Neural crest cell (in vitro differentiated cells): Measurements from ENCODE around the gene ATXN7L1. TPM values are rescaled to one million over a fixed set of nuclear protein-coding genes. Genes with fewer than 3 reads are reported as not detected.

Experiments used
- DNase-seq: peaks from one replicate; pipeline ENCODE4 v3.0.0; 2021; ENCODE audit warnings: low read depth, mixed read lengths, low spot score
- H3K27ac Mint-ChIP-seq: one replicate; pipeline ENCODE4 v1.8.0; 2021; ENCODE audit warnings: mild to moderate bottlenecking, mixed read lengths; ENCODE audit not compliant: unreplicated experiment
- H3K27me3 Mint-ChIP-seq: 2 replicates; pipeline ENCODE4 v1.8.0; 2021; ENCODE audit warnings: low read depth, mild to moderate bottlenecking, mixed read lengths
- H3K36me3 Mint-ChIP-seq: 2 replicates; pipeline ENCODE4 v1.8.0; 2021; ENCODE audit warnings: low read depth, mild to moderate bottlenecking, mixed read lengths
- H3K4me1 Mint-ChIP-seq: 2 replicates; pipeline ENCODE4 v1.8.0; 2021; ENCODE audit warnings: mixed read lengths
- H3K4me3 Mint-ChIP-seq: one replicate; pipeline ENCODE4 v1.8.0; 2021; ENCODE audit warnings: mild to moderate bottlenecking, mixed read lengths
- H3K9me3 Mint-ChIP-seq: 2 replicates; pipeline ENCODE4 v1.8.0; 2021; ENCODE audit warnings: mixed read lengths
- CTCF ChIP-seq: fragments of 200-600 bp; sonication (generic); conservative IDR thresholded peaks from 2 replicates; pipeline ENCODE4 v1.5.0; 2021; ENCODE audit warnings: antibody characterized with exemption, mild to moderate bottlenecking
- total RNA-seq: library from RNA; stranded (reverse); gene quantifications from 2 replicates; pipeline ENCODE4 v1.2.1, GENCODE V29; 2021

ATXN7L1 gene
- total RNA-seq, 1 donor from 2014 or later: 14.4 TPM

- no peaks in the 10 kb centered on the region for H3K9me3 Mint-ChIP-seq
- no peak for DNase-seq
- H3K27ac Mint-ChIP-seq: no peak overlapping the region
- no peaks in the 10 kb centered on the region for H3K27me3 Mint-ChIP-seq
- no peaks in the 10 kb centered on the region for H3K36me3 Mint-ChIP-seq
- H3K4me1 Mint-ChIP-seq: peaks cover 39% of the 10 kb centered on the region
- TF ChIP-seq CTCF: no peak
- peak overlapping the region; percentile 34 for H3K4me3 Mint-ChIP-seq
Observed at GRCh38 chr7:105838627-105839231, 37.7 kb downstream of the ATXN7L1 start.

- Mint-ChIP-seq H3K27ac (no peak overlapping the region), H3K27me3 (no peaks in the 10 kb centered on the region), H3K4me1 (peaks cover 45% of the 10 kb centered on the region), H3K36me3 (no peaks in the 10 kb centered on the region), H3K4me3 (peak overlapping the region; percentile 0), H3K9me3 (no peaks in the 10 kb centered on the region)
- DNase-seq: peak; percentile 10
- no peak for TF ChIP-seq CTCF
Observed at GRCh38 chr7:105837765-105838626, 38.4 kb downstream of the ATXN7L1 start.

GRCh38 chr7:105835441-105835840 lies 41.0 kb downstream of the ATXN7L1 start:
- no peaks in the 10 kb centered on the region for H3K9me3 Mint-ChIP-seq
- H3K4me1 Mint-ChIP-seq: peaks cover 63% of the 10 kb centered on the region
- H3K4me3 Mint-ChIP-seq: no peak overlapping the region
- no peaks in the 10 kb centered on the region for H3K36me3 Mint-ChIP-seq
- no peak for TF ChIP-seq CTCF
- H3K27me3 Mint-ChIP-seq: no peaks in the 10 kb centered on the region
- no peak for DNase-seq
- no peak overlapping the region for H3K27ac Mint-ChIP-seq

- Mint-ChIP-seq H3K36me3 (no peaks in the 10 kb centered on the region), H3K4me1 (peaks cover 43% of the 10 kb centered on the region)
Observed at GRCh38 chr7:105831824-105832535, 44.4 kb downstream of the ATXN7L1 start.

More at GRCh38 chr7:105831824-105832535, 44.4 kb downstream of the ATXN7L1 start:
- Mint-ChIP-seq H3K9me3 (no peaks in the 10 kb centered on the region), H3K27me3 (no peaks in the 10 kb centered on the region), H3K27ac (no peak overlapping the region), H3K4me3 (no peak overlapping the region)
- DNase-seq: no peak
- no peak for TF ChIP-seq CTCF
